Measurements from ENCODE around the gene MIGA1. TPM values are rescaled to one million over a fixed set of nuclear protein-coding genes. Genes with fewer than 3 reads are reported as not detected.
"Not testable (repeated sequence)": the region's sequence is repeated elsewhere in the genome, so short reads cannot be mapped to it uniquely, and the experiment has no call there.

MIGA1 gene, protein sequence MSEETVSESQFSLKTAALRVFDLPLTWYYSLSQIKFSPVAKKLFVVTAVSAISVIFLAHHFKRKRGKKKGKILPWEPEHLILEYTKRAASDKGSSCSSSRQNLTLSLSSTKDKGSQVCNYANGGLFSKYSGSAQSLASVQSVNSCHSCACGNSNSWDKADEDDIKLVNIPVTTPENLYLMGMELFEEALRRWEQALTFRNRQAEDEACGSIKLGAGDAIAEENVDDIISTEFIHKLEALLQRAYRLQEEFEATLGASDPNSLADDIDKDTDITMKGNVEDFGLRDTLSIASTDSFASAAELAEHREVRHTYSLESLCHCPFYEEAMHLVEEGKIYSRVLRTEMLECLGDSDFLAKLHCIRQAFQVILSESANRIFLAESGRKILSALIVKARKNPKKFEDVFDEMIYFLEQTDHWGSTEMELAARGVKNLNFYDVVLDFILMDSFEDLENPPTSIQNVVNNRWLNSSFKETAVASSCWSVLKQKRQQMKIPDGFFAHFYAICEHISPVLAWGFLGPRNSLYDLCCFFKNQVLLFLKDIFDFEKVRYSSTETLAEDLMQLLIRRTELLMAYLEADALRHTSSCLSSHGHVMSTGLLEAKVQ
- 25.7 and 26.6 TPM in 2 replicates for total RNA-seq (2014; rRNA removed; shearing (Covaris generic))

DNA sequence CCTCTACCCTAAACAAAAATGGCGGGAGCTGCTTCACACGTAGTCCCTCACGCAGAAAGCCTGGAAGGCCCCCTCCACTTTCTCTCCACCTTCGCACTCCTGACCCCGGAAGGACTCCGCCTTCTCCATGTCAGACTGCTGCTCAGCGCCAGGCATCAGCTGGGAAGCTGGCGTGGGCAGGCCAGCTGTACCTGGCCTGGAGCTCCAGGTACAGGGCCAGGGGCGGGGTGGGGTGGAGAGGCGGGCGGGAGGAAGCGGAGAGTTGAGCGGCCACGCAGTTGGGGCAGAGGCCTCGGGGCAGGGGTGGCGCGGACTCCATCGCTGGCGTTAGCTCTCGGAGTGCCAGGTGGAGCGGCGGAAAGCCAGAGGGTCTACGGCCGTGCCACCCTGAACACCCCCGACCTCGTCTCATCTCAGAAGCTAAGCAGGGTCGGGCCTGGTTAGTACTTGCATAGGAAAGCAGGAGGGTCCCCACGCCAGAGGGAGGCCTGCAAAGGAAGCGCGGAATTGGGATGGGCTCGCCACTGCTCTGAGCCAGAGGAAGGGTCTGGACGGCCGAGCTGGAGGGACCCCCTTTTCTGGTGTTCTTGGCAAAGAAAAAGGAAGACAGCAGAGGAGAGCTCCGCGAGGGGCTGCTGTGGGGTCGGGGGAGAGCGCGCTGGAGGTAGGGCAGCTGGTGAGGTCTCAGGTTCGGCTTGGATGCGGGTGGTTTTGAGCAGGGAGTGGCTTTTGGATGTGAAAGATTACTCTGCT, at the start of gene MIGA1:
TSS of gene MIGA1 (plus strand) at position 121 of the 753 bp plus-strand sequence. CDS start 3,604 bp downstream, outside the sequence.
- DNase-seq (ENCODE audit: low read depth), result peak; percentile 94

DNA sequence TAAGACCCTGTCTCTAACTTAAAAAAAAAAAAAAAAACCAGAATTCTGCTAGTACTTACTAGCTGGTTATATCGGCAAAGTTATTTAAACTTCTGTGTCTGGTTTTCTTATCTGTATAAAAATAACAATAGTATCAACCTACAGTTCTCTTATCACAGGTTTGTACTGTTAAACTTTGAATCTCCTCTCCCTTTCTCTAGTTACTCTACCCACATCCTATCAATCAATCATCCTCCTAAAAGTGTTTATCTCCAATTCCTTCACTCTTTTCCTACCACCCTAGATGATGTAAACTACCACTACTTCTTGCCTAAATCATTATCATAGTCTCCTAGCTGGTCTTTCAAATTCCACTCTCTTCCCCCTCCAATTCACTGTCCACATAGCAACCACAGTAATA, 47.4 kb upstream of the MIGA1 start:
- DNase-seq (ENCODE audit: low read depth), result no peak

DNA sequence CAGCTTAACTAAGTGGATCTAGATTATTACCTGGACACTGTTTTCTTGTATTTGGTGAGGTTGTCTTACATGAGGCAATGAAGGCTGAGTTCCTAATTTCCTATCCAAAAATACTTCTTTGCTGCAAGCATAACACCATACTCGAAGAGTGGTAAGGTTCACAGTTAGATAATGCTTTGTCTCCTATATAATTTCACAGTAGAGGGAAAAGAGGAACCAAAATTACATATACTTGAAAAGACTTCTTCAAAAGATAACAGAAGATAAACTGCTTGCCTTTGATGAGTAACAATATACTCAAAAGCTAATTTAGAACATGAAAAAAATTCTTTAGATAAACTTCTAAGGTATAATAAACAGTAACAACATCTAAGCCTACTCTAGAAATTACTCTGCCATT, 40.2 kb upstream of the MIGA1 start:
- DNase-seq (ENCODE audit: low read depth), result no peak

DNA sequence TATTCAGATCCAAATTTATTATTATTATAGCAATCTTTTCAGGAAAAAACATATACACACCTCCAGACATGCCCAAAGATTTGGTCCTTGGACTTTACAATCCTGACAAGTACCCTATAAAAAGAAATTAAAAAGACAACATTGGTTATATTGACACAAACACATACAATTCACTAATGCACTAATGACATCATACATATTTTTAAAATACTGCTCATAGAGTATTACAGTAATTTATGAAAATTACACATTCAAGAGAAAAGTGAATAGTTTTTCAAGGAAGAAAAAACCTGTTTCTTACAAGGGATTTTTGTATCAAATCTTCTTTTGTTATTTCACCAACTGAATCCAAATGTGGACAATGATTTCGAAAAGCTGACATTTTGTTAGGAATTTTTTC, 38.1 kb upstream of the MIGA1 start:
- no peak for DNase-seq (ENCODE audit: low read depth)

DNA sequence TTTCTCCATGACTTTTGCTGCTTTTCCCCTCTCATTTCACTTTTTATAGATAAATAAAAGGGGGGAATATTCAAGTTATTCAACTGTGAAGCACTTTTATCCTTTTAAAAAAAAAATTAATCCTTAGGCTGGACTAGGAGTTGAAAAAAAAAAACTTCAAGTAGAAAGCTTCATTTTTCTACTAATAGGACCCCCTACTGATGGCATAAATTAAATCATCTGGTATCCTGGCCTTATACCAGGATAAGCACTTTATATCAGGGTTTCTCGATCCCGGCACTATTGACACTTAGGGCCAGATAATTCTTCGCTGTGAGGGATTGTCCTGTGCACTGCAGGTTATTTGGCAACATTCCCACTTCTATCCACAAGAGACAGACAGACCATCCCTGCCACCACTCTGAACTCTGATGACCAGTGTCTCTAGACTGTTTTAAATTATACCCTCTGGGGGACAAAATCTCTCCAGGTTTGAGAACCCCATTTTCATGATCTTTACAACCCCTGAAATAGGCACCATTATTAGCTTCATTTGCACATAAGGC, 37.4 kb upstream of the MIGA1 start:
- no peak for DNase-seq (ENCODE audit: low read depth)

DNA sequence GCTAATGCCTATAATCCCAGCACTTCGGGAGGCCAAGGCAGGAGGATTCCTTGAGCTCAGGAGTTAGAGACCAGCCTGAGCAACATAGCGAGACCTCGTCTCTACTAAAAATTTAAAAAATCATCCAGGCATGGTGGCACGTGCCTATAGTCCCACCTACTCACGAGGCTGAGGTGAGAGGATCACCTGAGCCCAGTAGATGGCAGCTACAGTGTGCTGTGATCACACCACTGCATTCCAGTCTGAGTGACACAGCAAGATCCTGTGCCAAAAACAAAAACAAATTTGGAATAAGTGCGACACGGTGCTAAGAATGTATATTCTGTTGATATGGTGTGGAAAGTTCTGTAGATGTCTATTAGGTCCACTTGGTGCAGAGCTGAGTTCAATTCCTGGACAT, 34.9 kb upstream of the MIGA1 start:
- no peak for DNase-seq (ENCODE audit: low read depth)

DNA sequence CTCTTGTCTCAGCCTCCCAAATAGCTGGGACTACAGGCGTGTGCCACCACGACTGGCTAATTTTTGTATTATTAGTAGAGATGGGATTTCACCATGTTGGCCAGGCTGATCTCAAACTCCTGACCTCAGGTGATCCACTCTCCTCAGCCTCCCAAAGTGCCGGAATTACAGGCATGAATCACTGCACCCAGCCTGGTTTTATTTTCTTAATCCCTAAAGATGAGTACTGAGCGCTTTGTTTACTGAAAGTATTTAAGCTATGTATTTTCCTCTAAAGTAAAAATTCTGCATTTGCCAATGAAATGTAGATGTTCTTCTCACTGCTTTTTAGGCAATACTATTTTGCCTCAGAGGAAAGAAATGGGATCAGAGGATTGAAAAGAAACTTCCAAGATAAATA, 30.0 kb upstream of the MIGA1 start:
- DNase-seq (ENCODE audit: low read depth), result not testable (repeated sequence)

DNA sequence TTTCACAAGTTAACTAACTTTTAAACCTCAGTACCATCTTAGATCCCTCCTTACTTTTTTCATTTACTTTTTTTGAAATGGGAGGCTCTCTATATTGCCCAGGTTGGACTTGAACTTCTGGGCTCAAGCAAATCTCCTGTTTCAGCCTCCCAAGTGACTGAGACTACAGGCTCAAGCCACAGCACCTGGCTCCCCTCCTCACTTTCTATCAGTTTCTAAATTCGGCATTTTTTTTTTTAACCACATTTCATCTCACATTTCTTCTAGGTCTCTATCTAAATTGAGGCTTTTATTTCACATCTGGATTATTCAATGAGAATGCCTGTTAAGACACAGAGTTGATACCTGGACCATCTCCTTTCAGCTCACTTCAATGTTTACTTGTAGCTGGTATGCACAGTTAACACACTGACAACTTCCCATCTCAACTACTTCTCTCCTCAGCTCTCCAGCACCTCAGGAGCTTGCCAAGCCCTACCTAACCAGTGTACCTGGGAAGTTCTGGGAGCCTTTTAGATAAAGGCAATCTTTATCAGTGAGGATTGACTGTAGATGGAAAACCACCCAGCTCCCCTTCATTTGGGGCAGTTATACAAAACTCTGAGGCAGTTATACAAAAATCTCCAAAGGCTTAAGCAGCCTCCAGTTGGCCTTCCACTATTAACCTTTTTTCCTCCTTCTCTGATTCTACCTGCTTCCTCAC, 23.2 kb upstream of the MIGA1 start:
- no peak for DNase-seq (ENCODE audit: low read depth)

DNA sequence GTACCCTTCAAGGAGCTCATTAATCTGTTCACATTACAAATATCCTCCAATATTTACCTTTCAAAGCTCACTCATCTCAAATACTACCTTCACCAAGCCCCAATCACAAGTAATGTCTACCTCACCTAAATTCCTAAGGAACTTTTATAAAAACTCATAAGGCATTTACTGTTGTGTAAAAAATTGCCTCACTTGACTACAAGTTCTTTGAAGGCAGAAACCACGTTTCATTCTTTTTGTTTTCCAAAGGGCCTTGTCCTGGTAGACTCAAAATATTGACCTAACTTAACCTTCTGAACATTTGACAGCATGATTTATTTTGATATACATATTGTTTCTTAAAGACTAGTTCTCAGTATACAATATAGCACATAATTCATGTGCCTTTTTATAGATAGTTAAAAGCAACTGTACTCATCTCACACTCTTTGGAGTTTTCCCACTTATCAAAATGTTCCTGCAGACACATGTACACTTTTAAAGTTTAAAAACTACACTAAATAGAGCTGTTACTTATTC, 22.3 kb upstream of the MIGA1 start:
- DNase-seq (ENCODE audit: low read depth), result no peak

DNA sequence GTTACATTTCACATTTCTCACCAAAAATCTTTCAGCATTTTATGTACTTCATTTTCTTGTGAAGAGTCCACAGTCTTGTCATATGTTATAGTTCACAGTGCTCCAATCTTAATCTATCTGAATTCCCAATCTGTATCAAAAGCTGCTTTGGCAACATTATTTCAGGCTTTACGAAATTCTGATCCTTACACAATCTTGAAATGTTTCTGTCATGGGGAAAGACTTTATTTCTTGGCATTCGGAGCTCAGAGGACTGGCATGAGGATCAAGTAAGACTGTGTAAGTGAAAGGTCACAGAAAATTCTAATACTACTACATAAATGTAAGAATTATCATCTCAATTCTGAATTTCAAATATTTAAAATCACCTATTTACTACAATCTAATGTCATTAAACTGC, 21.8 kb upstream of the MIGA1 start:
- no peak for DNase-seq (ENCODE audit: low read depth)

DNA sequence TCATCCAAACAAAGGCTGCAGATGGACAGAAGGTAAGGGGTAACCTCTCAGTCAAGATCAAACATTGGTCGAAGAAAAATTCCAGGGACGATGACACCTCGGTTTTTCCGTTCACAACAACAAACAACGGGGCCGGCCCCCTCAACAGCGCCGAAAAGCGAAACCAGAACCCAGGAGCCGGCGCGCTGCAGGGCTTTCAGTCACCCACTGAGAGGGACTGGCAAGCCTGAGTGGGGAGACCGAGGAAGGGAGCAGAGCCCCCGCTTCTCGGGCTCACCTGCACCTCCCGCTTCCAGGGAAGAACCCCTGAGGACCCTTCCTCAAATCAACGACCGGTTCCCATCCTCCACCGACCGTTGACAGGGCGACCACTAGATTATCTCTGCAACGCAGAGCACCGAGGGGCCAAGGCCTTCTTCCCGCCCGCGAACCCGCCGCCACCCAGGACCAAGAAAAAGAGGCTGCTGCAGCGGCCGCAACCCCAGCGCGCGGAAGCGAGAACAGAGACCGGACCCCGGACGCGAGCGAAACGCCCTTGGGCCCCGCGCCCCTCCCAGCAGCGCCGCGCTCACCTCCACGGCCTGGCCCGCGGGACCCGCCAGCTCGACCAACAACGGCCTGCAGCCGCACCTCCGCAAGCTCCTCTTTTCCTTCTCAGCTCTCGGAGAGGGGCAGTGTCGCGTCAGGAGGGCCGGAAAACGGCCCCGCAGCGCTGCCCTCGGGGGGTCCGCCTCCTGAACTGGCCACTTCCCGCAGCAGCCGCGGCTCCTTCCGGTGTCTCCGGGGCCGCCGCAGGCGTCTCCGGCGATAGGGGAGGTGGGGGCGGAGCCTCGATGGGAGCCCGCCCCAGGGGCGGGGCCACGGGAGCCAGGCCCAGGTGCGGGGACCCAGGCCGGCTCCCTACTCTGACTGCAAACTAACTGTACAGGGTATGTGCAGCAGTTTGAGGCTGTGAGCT, 20.1 kb upstream of the MIGA1 start, which contains the start of gene USP33:
TSS of gene USP33 (minus strand) at position 782 of the 958 bp plus-strand sequence. CDS start 18,155 bp downstream, outside the sequence.
- DNase-seq (ENCODE audit: low read depth), result peak; percentile 92

DNA sequence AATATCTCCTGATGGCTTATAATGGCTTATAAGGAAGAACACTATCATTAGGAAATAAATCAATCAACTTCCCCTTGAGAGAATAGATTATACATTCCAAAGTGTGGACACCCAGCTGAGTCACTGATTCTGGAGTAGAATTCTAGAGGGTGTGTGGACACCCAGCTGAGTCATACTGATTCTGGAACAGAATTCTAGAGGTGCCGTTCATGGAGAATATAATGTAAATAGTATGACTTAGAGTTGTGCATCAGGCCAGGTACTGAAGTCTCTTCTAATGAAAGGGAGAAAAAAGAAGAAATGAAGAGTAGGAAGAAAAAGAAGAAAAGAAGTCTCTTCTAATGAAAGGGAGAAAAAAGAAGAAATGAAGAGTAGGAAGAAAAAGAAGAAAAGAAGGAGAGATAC, 17.4 kb upstream of the MIGA1 start:
- DNase-seq (ENCODE audit: low read depth), result peak; percentile 62

DNA sequence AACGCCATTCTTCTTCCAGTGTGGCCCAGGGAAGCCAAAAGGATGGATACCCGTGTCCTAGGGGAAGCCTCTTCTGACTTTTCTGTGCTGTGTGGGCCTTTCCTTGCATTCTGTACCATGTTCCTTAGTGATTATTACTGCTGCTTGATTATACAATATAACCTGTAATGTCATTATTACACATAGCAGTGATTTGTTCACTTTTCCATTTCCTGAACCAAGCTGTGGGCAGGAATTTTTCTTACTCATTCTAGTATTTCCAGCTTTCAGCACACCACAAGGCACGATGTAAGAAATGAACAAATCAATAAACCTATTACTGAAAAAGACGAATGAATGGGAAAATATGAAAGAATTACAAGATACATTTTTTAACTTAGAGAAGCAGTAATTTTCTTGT, 11.4 kb upstream of the MIGA1 start:
- no peak for DNase-seq (ENCODE audit: low read depth)

DNA sequence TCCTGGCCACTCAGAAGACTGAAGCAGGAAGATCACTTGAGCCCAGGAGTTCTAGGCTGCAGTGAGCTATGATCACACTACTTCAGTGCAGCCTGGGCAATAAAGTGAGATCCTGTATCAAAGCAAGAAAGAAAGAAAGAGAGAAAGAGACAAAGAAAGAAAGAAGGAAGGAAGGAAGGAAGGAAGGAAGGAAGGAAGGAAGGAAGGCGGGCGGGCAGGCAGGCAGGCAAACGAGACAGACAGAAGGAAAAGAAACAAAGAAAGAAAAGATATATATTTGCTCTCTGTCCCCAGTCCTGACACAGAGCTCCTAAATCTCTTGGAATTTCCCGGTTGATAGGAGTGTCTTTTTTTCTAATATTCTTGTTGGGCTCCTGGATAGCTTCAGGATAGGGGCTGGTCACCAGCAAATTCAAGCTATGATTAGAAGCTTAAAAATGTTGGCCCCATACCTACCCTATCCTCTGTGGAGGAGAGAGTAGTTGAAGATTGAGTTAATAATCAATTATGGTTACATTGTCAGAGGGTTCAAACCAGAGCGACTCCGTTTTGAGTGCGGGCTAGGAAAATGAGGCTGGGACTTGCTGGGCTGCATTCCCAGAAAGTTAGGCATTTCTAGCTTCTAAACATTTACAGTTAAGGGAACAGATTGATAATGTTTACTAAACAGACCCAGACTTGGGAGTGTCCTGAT, 3.3 kb upstream of the MIGA1 start:
- no peak for DNase-seq (ENCODE audit: low read depth)

DNA sequence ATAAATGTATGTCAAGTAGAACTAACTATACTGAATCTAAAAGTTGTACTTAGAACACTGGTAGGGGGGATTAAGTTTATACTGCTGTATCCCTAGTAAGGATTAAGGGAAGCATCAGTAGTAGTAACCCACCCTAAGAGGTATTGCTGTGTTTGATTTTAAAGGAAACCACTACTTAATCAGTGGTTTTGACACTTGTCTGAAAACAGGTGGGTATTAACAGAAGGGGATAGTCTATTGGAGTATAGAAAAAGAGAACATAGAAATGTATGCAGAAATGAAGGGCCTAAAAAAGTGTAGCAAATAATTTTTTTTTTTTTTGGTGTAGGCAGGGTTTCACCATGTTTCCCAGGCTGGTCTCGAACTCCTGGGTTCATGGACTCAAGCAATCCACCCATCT, 2.2 kb downstream of the MIGA1 start:
- no peak for DNase-seq (ENCODE audit: low read depth)

DNA sequence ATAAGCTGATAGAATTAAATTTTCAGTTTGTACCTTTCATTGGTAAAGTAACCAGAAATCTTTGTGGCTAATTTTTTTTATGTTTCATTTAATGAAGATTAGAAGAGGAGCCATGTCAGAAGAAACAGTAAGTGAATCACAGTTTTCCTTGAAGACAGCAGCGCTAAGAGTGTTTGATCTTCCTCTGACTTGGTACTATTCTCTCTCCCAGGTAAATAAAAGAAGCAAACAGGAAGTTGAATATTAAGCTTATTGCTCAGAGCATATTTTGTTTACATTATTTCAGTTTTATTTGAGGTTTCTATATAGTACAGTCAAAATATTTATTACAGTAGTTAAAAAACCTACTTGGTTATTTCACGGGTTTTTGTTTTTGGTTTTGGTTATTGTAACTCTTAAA, 3.7 kb downstream of the MIGA1 start:
- DNase-seq (ENCODE audit: low read depth), result no peak

DNA sequence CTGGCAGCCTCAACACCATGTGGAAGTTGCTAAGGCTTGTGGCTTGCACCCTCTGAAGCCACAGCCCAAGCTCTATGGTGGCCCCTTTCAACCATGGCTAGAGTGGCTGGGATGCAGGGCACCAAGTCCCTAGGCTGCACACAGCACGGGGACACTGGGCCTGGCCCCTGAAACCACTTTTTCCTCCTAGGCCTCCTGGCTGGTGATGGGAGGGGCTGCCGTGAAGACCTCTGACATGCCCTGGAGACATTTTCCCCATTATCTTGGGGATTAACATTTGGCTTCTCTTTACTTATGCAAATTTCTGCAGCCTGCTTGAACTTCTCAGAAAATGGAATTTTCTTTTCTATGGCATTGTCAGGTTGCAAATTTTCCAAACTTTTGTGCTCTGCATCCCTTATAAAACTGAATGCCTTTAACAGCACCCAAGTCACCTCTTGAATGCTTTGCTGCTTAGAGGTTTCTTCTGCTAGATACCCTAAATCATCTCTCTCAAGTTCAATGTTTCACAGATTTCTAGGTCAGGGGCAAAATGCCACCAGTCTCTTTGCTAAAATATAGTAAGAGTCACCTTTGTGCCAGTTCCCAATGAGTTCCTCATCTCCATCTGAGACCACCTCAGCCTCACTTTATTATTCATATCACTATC, 6.8 kb downstream of the MIGA1 start:
- not testable (repeated sequence) for DNase-seq (ENCODE audit: low read depth)

DNA sequence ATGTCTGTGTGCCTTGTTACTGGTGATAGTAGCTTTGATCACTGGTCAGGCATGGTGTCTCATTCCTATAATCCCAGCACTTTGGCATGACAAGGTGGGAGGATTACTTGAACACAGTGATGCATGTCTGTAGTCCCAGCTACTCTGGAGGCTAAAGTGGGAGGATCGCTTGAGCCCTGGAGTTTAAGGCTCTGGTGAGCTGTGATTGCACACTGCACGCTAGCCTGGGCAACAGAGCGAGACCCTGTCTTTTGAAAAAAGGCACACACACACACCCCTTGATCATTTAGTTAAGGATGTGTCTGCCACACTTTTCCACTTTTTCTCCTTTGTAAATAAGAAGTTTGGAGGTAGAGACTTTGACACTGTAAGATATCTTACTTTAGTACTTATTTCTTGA, 15.1 kb downstream of the MIGA1 start:
- DNase-seq (ENCODE audit: low read depth), result no peak
